H9 (cell line): Measurements from ENCODE around the gene DNAJC30. TPM values are rescaled to one million over a fixed set of nuclear protein-coding genes. Genes with fewer than 3 reads are reported as not detected.

Experiments
- DNase-seq: peaks from one replicate; pipeline ENCODE4 v3.0.0-alpha.2; 2017
- H2AFZ ChIP-seq: one replicate; pipeline ENCODE4 v1.6.1; 2013; ENCODE audit warnings: mild to moderate bottlenecking, low read length, control low read depth, moderate library complexity
- H2AK5ac ChIP-seq: 2 replicates; pipeline ENCODE4 v1.6.1; 2013; ENCODE audit warnings: low read length, control low read depth, mixed read lengths; ENCODE audit not compliant: insufficient read length
- H2BK120ac ChIP-seq: one replicate; pipeline ENCODE4 v1.6.1; 2013; ENCODE audit warnings: low read depth, mild to moderate bottlenecking, low read length, control low read depth, inconsistent platforms; ENCODE audit not compliant: poor library complexity, severe bottlenecking
- H2BK12ac ChIP-seq: 2 replicates; pipeline ENCODE4 v1.6.1; 2013; ENCODE audit warnings: low read length, control low read depth, mixed read lengths, low read depth; ENCODE audit not compliant: insufficient read length
- H2BK15ac ChIP-seq: 2 replicates; pipeline ENCODE4 v1.6.1; 2013; ENCODE audit warnings: low read depth, low read length, control low read depth
- H2BK20ac ChIP-seq: one replicate; pipeline ENCODE4 v1.6.1; 2013; ENCODE audit warnings: low read depth, mild to moderate bottlenecking, low read length, control low read depth, inconsistent platforms; ENCODE audit not compliant: poor library complexity, severe bottlenecking
- H2BK5ac ChIP-seq: 2 replicates; pipeline ENCODE4 v1.6.1; 2013; ENCODE audit warnings: low read length, control low read depth, mixed read lengths; ENCODE audit not compliant: insufficient read length
- H3K14ac ChIP-seq: 2 replicates; pipeline ENCODE4 v1.6.1; 2013; ENCODE audit warnings: low read length, control low read depth; ENCODE audit not compliant: insufficient read depth
- H3K18ac ChIP-seq: 2 replicates; pipeline ENCODE4 v1.6.1; 2013; ENCODE audit warnings: low read depth, mild to moderate bottlenecking, mixed read lengths, low read length, control low read depth; ENCODE audit not compliant: insufficient read length
- H3K23ac ChIP-seq: 2 replicates; pipeline ENCODE4 v1.6.1; 2013; ENCODE audit warnings: low read length, control low read depth, mixed read lengths, low read depth; ENCODE audit not compliant: insufficient read length
- H3K23me2 ChIP-seq: 2 replicates; pipeline ENCODE4 v1.6.1; 2013; ENCODE audit warnings: low read depth, mild to moderate bottlenecking, mixed read lengths, low read length, control low read depth; ENCODE audit not compliant: insufficient read length, poor library complexity, severe bottlenecking
- H3K27ac ChIP-seq: 2 replicates; pipeline ENCODE4 v1.5.1; 2013; ENCODE audit warnings: low read length, control low read depth, mixed read lengths, low read depth; ENCODE audit not compliant: insufficient read length
- H3K27me3 ChIP-seq: 2 replicates; pipeline ENCODE4 v1.6.1; 2013; ENCODE audit warnings: low read length, control low read depth, inconsistent platforms; ENCODE audit not compliant: insufficient read depth
- H3K4ac ChIP-seq: 2 replicates; pipeline ENCODE4 v1.6.1; 2013; ENCODE audit warnings: low read depth, mild to moderate bottlenecking, control low read depth, inconsistent platforms, low read length, moderate library complexity
- H3K4me1 ChIP-seq: 2 replicates; pipeline ENCODE4 v1.6.1; 2013; ENCODE audit warnings: low read length, control low read depth, inconsistent platforms; ENCODE audit not compliant: insufficient read depth
- H3K4me2 ChIP-seq: 2 replicates; pipeline ENCODE4 v1.6.1; 2013; ENCODE audit warnings: low read length, control low read depth, mixed read lengths; ENCODE audit not compliant: insufficient read length, insufficient read depth
- H3K56ac ChIP-seq: 2 replicates; pipeline ENCODE4 v1.6.1; 2013; ENCODE audit warnings: low read depth, mild to moderate bottlenecking, mixed read lengths, low read length, control low read depth; ENCODE audit not compliant: insufficient read length
- H3K79me1 ChIP-seq: 2 replicates; pipeline ENCODE4 v1.6.1; 2013; ENCODE audit warnings: low read depth, mild to moderate bottlenecking, moderate library complexity, low read length, control low read depth, inconsistent platforms; ENCODE audit not compliant: insufficient read depth, poor library complexity, severe bottlenecking
- H3K79me2 ChIP-seq: 2 replicates; pipeline ENCODE4 v1.6.1; 2013; ENCODE audit warnings: low read length, control low read depth, inconsistent platforms; ENCODE audit not compliant: insufficient read depth
- H3K9ac ChIP-seq: 2 replicates; pipeline ENCODE4 v1.6.1; 2013; ENCODE audit warnings: low read length, control low read depth, mixed read lengths; ENCODE audit not compliant: insufficient read length; ENCODE audit errors: extremely low read depth
- H3K9me3 ChIP-seq: one replicate; pipeline ENCODE4 v1.6.1; 2013; ENCODE audit warnings: low read depth, low read length, inconsistent platforms; ENCODE audit not compliant: control insufficient read depth
- H3T11ph ChIP-seq: one replicate; pipeline ENCODE4 v1.6.1; 2013; ENCODE audit warnings: mild to moderate bottlenecking, low read length, control low read depth, inconsistent platforms
- H4K20me1 ChIP-seq: one replicate; pipeline ENCODE4 v1.6.1; 2013; ENCODE audit not compliant: control insufficient read depth, insufficient read length, insufficient read depth
- H4K5ac ChIP-seq: 2 replicates; pipeline ENCODE4 v1.6.1; 2013; ENCODE audit warnings: low read depth, mild to moderate bottlenecking, mixed read lengths, low read length, control low read depth; ENCODE audit not compliant: insufficient read length
- H4K8ac ChIP-seq: replicated peaks from 2 replicates; pipeline ENCODE4 v1.6.1; 2013; ENCODE audit warnings: low read length, control low read depth, mixed read lengths, low read depth; ENCODE audit not compliant: insufficient read length
- H4K91ac ChIP-seq: 2 replicates; pipeline ENCODE4 v1.6.1; 2013; ENCODE audit warnings: low read depth, mild to moderate bottlenecking, moderate library complexity, mixed read lengths, low read length, control low read depth; ENCODE audit not compliant: insufficient read length
- H3K27ac Mint-ChIP-seq, 3 experiments: 2 replicates in 2 of 3; 3 replicates in 1 of 3; pipeline ENCODE4 v1.8.0; 2020 to 2021; ENCODE audit warnings: mixed read lengths in 3 of 3, mild to moderate bottlenecking in 1 of 3, moderate library complexity in 1 of 3
- H3K27me3 Mint-ChIP-seq: 2 replicates; pipeline ENCODE4 v1.8.0; 2021; ENCODE audit warnings: low read depth, mild to moderate bottlenecking, moderate library complexity, mixed read lengths
- H3K36me3 Mint-ChIP-seq, 3 experiments: 2 replicates in 2 of 3; 3 replicates in 1 of 3; pipeline ENCODE4 v1.8.0; 2020 to 2021; ENCODE audit warnings: low read depth in 3 of 3, mixed read lengths in 3 of 3; ENCODE audit not compliant: insufficient read depth in 1 of 3
- H3K4me1 Mint-ChIP-seq, 2 experiments: 2 replicates each; pipeline ENCODE4 v1.8.0; 2020; ENCODE audit warnings: mixed read lengths in 2 of 2
- H3K4me3 Mint-ChIP-seq, 2 experiments: 2 replicates in 1 of 2; 3 replicates in 1 of 2; pipeline ENCODE4 v1.8.0; 2020 to 2021; ENCODE audit warnings: mild to moderate bottlenecking in 2 of 2, mixed read lengths in 2 of 2, moderate library complexity in 1 of 2
- H3K9me3 Mint-ChIP-seq, 2 experiments: 2 replicates in 1 of 2; 3 replicates in 1 of 2; pipeline ENCODE4 v1.8.0; 2020; ENCODE audit warnings: mild to moderate bottlenecking in 2 of 2, mixed read lengths in 2 of 2, moderate library complexity in 1 of 2
- CTCF ChIP-seq: fragments of 200-600 bp; sonication (generic); conservative IDR thresholded peaks from 3 replicates; pipeline ENCODE4 v1.8.0; 2021; ENCODE audit warnings: antibody characterized with exemption, mild to moderate bottlenecking
- WGBS: extraction: QIAGEN DNeasy Blood & Tissue Kit; methylation state at CpG from one replicate; pipeline ENCODE4 v1.1.7; 2013; ENCODE audit warnings: missing lambda C conversion rate, low lambda C conversion rate, mixed read lengths; ENCODE audit not compliant: insufficient read length; ENCODE audit errors: extremely low coverage; 5-methylcytosine and 5-hydroxymethylcytosine counted together
- total RNA-seq: library from RNA; stranded (reverse); gene quantifications from 2 replicates; pipeline ENCODE4 v1.2.1, GENCODE V29; 2021

Gene DNAJC30
- total RNA-seq, 1 experiment from 2014 or later = 8.1 TPM

- H3K27me3 Mint-ChIP-seq = peaks cover 28% of the 10 kb centered on the region
- H2BK120ac ChIP-seq = no peak overlapping the region
- no peak overlapping the region; a peak in 1 of 5 replicates for H3K4me3 Mint-ChIP-seq
- no peak overlapping the region for H4K8ac ChIP-seq
- no peak overlapping the region for H4K91ac ChIP-seq
- no peaks in the 10 kb centered on the region for H3K27me3 ChIP-seq
- no peak overlapping the region for H3K18ac ChIP-seq
- no peak overlapping the region for H3K27ac Mint-ChIP-seq
- no peaks in the 10 kb centered on the region for H3K9me3 Mint-ChIP-seq
- H2BK12ac ChIP-seq = no peak overlapping the region
- H2BK5ac ChIP-seq = no peak overlapping the region
- H3K36me3 Mint-ChIP-seq = peaks cover 0 to 7% (median 4%) of the 10 kb centered on the region in 3 experiments; a peak in 3 of 7 replicates
- WGBS = no CpG with 5 or more reads among the region's 19 CpGs
- no peak overlapping the region for H3K56ac ChIP-seq
- H3K4ac ChIP-seq = no peak overlapping the region
- H2BK20ac ChIP-seq = no peak overlapping the region
- H2AK5ac ChIP-seq = no peak overlapping the region
- H3T11ph ChIP-seq = no peak overlapping the region
- H3K9ac ChIP-seq = no peak overlapping the region
- H3K79me2 ChIP-seq = no peaks in the 10 kb centered on the region
- no peak overlapping the region for H3K4me2 ChIP-seq
- no peak overlapping the region for H3K27ac ChIP-seq
- no peak overlapping the region for H2AFZ ChIP-seq
- H4K20me1 ChIP-seq = no peaks in the 10 kb centered on the region
- no peaks in the 10 kb centered on the region for H3K79me1 ChIP-seq
- peaks cover 10% of the 10 kb centered on the region for H3K23me2 ChIP-seq
- DNase-seq = no peak
- no peak overlapping the region for H2BK15ac ChIP-seq
- no peaks in the 10 kb centered on the region for H3K4me1 ChIP-seq
- H3K23ac ChIP-seq = no peak overlapping the region
- H3K4me1 Mint-ChIP-seq = peaks cover 10 to 40% of the 10 kb centered on the region in 2 experiments
- H4K5ac ChIP-seq = no peak overlapping the region
- H3K9me3 ChIP-seq = no peaks in the 10 kb centered on the region
- H3K14ac ChIP-seq = no peak overlapping the region
- TF ChIP-seq CTCF = no peak
Measured at GRCh38 chr7:73669288-73669701, 14.0 kb downstream of the DNAJC30 start.
